ENCODE measurements around the gene CHD1L.

GRCh38 chr1:147264158-147264768 is 21.8 kb downstream of the CHD1L start:
- no peak for TF ChIP-seq POLR2A (IDR thresholded peaks at IDR 0.05; ENCODE audit: extremely low read depth, insufficient read length)
- TF ChIP-seq, protein P1, sequence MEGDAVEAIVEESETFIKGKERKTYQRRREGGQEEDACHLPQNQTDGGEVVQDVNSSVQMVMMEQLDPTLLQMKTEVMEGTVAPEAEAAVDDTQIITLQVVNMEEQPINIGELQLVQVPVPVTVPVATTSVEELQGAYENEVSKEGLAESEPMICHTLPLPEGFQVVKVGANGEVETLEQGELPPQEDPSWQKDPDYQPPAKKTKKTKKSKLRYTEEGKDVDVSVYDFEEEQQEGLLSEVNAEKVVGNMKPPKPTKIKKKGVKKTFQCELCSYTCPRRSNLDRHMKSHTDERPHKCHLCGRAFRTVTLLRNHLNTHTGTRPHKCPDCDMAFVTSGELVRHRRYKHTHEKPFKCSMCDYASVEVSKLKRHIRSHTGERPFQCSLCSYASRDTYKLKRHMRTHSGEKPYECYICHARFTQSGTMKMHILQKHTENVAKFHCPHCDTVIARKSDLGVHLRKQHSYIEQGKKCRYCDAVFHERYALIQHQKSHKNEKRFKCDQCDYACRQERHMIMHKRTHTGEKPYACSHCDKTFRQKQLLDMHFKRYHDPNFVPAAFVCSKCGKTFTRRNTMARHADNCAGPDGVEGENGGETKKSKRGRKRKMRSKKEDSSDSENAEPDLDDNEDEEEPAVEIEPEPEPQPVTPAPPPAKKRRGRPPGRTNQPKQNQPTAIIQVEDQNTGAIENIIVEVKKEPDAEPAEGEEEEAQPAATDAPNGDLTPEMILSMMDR (IDR thresholded peaks at IDR 0.05; ENCODE audit: low read depth, low read length) = no peak

All from NB4 (cell line).